ENCODE data around the gene ZNF444.

GRCh38 chr19:56147307-56147706 is 6.2 kb downstream of the ZNF444 start:
- no peak for TF ChIP-seq EZH2 (IDR thresholded peaks at IDR 0.05; ENCODE audit: low read length)
- TF ChIP-seq CTCF (optimal IDR thresholded peaks at IDR 0.05 in 1 of 3, IDR thresholded peaks at IDR 0.05 in 1 of 3, conservative IDR thresholded peaks at IDR 0.05 in 1 of 3; ENCODE audit: extremely low read depth in 1 of 3, insufficient read depth in 2 of 3, low read length in 3 of 3): no peak

Measured in keratinocyte (primary cell).